GM23338 (cell line): Measurements from ENCODE around the gene RNF175.

Experiments
- CREB1 ChIP-seq: fragments of 250-450 bp; sonication (Bioruptor Pico); IDR thresholded peaks from 2 replicates; pipeline ENCODE4 v1.5.0; 2020; ENCODE audit warnings: low read depth, mild to moderate bottlenecking, moderate library complexity
- EZH2 ChIP-seq: fragments of 200-600 bp; sonication (generic); IDR thresholded peaks from one replicate; pipeline ENCODE4 v1.8.0; 2017; ENCODE audit warnings: antibody characterized with exemption, mild to moderate bottlenecking, low read depth; ENCODE audit not compliant: unreplicated experiment
- EZH2phosphoT487 ChIP-seq: fragments of 200-600 bp; sonication (generic); IDR thresholded peaks from one replicate; pipeline ENCODE4 v1.8.1; 2018; ENCODE audit warnings: antibody characterized with exemption; ENCODE audit not compliant: unreplicated experiment
- NANOG ChIP-seq: IDR thresholded peaks from 2 replicates; pipeline ENCODE4 v1.6.1; 2016; ENCODE audit warnings: antibody characterized with exemption, borderline replicate concordance
- POLR2AphosphoS5 ChIP-seq: IDR thresholded peaks from 2 replicates; pipeline ENCODE4 v1.6.1; 2016; ENCODE audit warnings: antibody characterized with exemption, low read depth
- TF ChIP-seq, protein P1 (sequence below), 2 experiments: fragments of 200-600 bp in 1 of 2; sonication (generic) in 1 of 2; conservative IDR thresholded peaks; 2 replicates each; pipeline versions ENCODE4 v1.5.1 to v1.6.1; 2016 to 2017; ENCODE audit warnings: antibody characterized with exemption in 2 of 2, low read depth in 2 of 2, mild to moderate bottlenecking in 2 of 2, moderate library complexity in 1 of 2
- TF ChIP-seq, protein P2 (sequence below): IDR thresholded peaks from one replicate; pipeline ENCODE4 v1.6.1; 2018; ENCODE audit warnings: antibody characterized with exemption; ENCODE audit not compliant: unreplicated experiment

DNA sequence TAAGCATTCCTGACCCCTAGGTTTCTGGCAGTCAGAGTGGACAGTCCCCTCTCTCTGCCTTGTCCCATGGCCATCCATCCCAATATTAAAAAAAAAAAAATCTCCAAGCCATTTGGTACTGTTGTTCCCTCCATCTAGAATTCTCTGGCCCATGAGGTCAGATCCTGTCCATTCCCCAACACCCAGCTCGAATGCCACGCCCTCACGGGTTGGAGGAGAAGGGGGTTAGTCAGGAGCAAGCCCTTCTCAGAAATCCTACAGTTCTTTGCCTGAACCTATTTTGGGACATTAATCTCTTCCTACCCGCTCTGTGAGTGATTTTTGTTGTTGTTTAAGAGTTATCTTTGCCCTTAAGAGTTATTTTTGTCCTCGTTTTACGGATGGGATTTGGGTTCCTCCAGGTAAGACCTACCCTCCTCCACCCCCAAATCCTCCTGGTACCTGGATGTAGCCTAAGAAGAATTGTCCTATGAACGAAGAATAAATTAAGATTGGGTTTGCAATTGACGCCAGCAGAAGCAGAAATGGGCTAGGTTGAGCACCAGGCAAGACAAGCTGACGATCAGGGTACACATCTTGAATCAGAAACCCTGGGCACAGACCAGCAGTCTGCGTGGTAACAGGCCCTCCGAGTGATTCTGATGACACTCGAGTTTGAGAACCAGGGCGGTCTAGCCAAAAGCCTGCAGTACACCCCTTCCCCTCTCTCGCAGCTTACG lies 977 bp downstream of the RNF175 start:
- TF ChIP-seq, protein P1, sequence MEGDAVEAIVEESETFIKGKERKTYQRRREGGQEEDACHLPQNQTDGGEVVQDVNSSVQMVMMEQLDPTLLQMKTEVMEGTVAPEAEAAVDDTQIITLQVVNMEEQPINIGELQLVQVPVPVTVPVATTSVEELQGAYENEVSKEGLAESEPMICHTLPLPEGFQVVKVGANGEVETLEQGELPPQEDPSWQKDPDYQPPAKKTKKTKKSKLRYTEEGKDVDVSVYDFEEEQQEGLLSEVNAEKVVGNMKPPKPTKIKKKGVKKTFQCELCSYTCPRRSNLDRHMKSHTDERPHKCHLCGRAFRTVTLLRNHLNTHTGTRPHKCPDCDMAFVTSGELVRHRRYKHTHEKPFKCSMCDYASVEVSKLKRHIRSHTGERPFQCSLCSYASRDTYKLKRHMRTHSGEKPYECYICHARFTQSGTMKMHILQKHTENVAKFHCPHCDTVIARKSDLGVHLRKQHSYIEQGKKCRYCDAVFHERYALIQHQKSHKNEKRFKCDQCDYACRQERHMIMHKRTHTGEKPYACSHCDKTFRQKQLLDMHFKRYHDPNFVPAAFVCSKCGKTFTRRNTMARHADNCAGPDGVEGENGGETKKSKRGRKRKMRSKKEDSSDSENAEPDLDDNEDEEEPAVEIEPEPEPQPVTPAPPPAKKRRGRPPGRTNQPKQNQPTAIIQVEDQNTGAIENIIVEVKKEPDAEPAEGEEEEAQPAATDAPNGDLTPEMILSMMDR (conservative IDR thresholded peaks at IDR 0.05; ENCODE audit: low read depth in 2 of 2): no peak
- TF ChIP-seq EZH2phosphoT487 (no peak), POLR2AphosphoS5 (no peak), EZH2 (no peak), CREB1 (no peak), NANOG (no peak)
- TF ChIP-seq, protein P2, sequence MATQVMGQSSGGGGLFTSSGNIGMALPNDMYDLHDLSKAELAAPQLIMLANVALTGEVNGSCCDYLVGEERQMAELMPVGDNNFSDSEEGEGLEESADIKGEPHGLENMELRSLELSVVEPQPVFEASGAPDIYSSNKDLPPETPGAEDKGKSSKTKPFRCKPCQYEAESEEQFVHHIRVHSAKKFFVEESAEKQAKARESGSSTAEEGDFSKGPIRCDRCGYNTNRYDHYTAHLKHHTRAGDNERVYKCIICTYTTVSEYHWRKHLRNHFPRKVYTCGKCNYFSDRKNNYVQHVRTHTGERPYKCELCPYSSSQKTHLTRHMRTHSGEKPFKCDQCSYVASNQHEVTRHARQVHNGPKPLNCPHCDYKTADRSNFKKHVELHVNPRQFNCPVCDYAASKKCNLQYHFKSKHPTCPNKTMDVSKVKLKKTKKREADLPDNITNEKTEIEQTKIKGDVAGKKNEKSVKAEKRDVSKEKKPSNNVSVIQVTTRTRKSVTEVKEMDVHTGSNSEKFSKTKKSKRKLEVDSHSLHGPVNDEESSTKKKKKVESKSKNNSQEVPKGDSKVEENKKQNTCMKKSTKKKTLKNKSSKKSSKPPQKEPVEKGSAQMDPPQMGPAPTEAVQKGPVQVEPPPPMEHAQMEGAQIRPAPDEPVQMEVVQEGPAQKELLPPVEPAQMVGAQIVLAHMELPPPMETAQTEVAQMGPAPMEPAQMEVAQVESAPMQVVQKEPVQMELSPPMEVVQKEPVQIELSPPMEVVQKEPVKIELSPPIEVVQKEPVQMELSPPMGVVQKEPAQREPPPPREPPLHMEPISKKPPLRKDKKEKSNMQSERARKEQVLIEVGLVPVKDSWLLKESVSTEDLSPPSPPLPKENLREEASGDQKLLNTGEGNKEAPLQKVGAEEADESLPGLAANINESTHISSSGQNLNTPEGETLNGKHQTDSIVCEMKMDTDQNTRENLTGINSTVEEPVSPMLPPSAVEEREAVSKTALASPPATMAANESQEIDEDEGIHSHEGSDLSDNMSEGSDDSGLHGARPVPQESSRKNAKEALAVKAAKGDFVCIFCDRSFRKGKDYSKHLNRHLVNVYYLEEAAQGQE: no peak
